ENCODE data around the gene RAB1B. TPM values are rescaled to one million over a fixed set of nuclear protein-coding genes. Genes with fewer than 3 reads are reported as not detected.
"Not testable (repeated sequence)": the region's sequence is repeated elsewhere in the genome, so short reads cannot be mapped to it uniquely, and the experiment has no call there.

Gene RAB1B
- total RNA-seq, 1 donor from 2014 or later: 115 TPM

GRCh38 chr11:66248903-66249302 is 19.5 kb upstream of the RAB1B start:
- peak overlapping the region; percentile 51 for H3K27ac Mint-ChIP-seq

GRCh38 chr11:66251809-66252208 is 16.6 kb upstream of the RAB1B start:
- Mint-ChIP-seq H3K36me3 (ENCODE audit: low read depth) (peaks cover 21% of the 10 kb centered on the region), H3K27me3 (no peaks in the 10 kb centered on the region), H3K4me3 (no peak overlapping the region), H3K9me3 (no peaks in the 10 kb centered on the region), H3K27ac (no peak overlapping the region), H3K4me1 (peaks cover 7% of the 10 kb centered on the region)
- POLR2A ChIA-PET: no interaction called here
- no peak for ATAC-seq (ENCODE audit: low read depth)
- CTCF ChIA-PET: interaction anchor here (1.0 kb wide), 1 partner anchor 30 kb away, joined by 3 read pairs; no protein-coding TSS in a partner anchor
- no peak for TF ChIP-seq CTCF (IDR thresholded peaks at IDR 0.05)
- intact Hi-C loops (cut with micrococcal nuclease): no loop called here
- no peak for DNase-seq

More at GRCh38 chr11:66248903-66249302, 19.5 kb upstream of the RAB1B start:
- ATAC-seq (ENCODE audit: low read depth): no peak
- no peak for TF ChIP-seq CTCF (IDR thresholded peaks at IDR 0.05)
- ChIA-PET CTCF (no interaction called here), POLR2A (no interaction called here)
- H3K36me3 Mint-ChIP-seq (ENCODE audit: low read depth): peaks cover 34% of the 10 kb centered on the region
- no peaks in the 10 kb centered on the region for H3K9me3 Mint-ChIP-seq
- intact Hi-C loops (cut with micrococcal nuclease): no loop called here
- no peak overlapping the region for H3K4me3 Mint-ChIP-seq
- no peaks in the 10 kb centered on the region for H3K27me3 Mint-ChIP-seq
- DNase-seq: no peak
- H3K4me1 Mint-ChIP-seq: no peaks in the 10 kb centered on the region

GRCh38 chr11:66253081-66253480 is 15.4 kb upstream of the RAB1B start:
- DNase-seq; ATAC-seq (ENCODE audit: low read depth); intact Hi-C loops (cut with micrococcal nuclease); CTCF ChIA-PET; H3K9me3 Mint-ChIP-seq; H3K4me3 Mint-ChIP-seq; H3K27me3 Mint-ChIP-seq: not testable (repeated sequence)
- H3K4me1 Mint-ChIP-seq: peaks cover 10% of the 10 kb centered on the region
- H3K27ac Mint-ChIP-seq: peak overlapping the region; percentile 12
- peaks cover 17% of the 10 kb centered on the region for H3K36me3 Mint-ChIP-seq (ENCODE audit: low read depth)
- POLR2A ChIA-PET: interaction anchor here (1.1 kb wide), 1 partner anchor 30 kb away, joined by 3 read pairs; no protein-coding TSS in a partner anchor

- Mint-ChIP-seq H3K27ac (peak overlapping the region; percentile 96), H3K36me3 (ENCODE audit: low read depth) (peaks cover 40% of the 10 kb centered on the region), H3K9me3 (no peaks in the 10 kb centered on the region), H3K4me3 (peak overlapping the region; percentile 96), H3K27me3 (no peaks in the 10 kb centered on the region), H3K4me1 (peaks cover 23% of the 10 kb centered on the region)
- DNase-seq (no peak), ATAC-seq (ENCODE audit: low read depth) (no peak)
- intact Hi-C loops (cut with micrococcal nuclease): loop anchor here (1.0 kb wide), 3 partner anchors 24 to 188 kb away; partner anchors contain the start of gene PACS1
- CTCF ChIA-PET: no interaction called here
- no peak for TF ChIP-seq CTCF (IDR thresholded peaks at IDR 0.05)
- POLR2A ChIA-PET: interaction anchor here (0.5 to 1.0 kb wide), 2 partner anchors 21 to 30 kb away, joined by 3 to 7 read pairs; partner anchors contain the start of gene YIF1A
Observed at GRCh38 chr11:66258473-66258893, 10.0 kb upstream of the RAB1B start.

DNA sequence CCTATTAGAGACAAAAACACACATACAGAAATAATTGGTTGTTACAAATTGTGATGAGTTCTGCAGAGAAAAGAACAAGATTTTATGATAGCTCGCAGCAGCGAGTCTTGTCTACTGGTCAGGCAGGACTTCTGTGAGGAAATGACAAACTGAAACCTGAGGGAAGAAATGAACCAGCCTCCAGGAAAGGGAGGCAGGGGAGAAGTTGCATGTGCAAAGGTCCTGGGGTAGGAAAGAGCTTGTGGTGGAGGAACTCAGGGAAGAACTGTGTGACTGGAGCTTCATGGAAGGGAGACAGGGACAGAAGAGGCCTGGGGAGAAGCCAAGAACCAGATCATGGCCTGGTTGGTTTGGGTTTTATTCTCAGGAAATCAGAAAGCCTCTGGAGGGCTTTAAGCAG is 9.2 kb upstream of the RAB1B start:
- DNase-seq (no peak), ATAC-seq (ENCODE audit: low read depth) (no peak)
- Mint-ChIP-seq H3K36me3 (ENCODE audit: low read depth) (peaks cover 45% of the 10 kb centered on the region), H3K27ac (peak overlapping the region; percentile 30), H3K9me3 (no peaks in the 10 kb centered on the region), H3K4me3 (no peak overlapping the region), H3K27me3 (no peaks in the 10 kb centered on the region), H3K4me1 (peaks cover 23% of the 10 kb centered on the region)
- TF ChIP-seq CTCF (IDR thresholded peaks at IDR 0.05): no peak
- intact Hi-C loops (cut with micrococcal nuclease): no loop called here
- ChIA-PET POLR2A (interaction anchor here (0.6 to 1.0 kb wide), 3 partner anchors 12 to 134 kb away, joined by 3 to 8 read pairs (median 7); partner anchors contain the start of gene YIF1A), CTCF (interaction anchor here (1.3 kb wide), 1 partner anchor 13 kb away, joined by 4 read pairs; no protein-coding TSS in a partner anchor)

Data from activated B cell treated with CpG ODN at 0.5 μM for 24 hours (primary cell).